Natural killer cell (primary cell): ENCODE data around the gene SLC26A4. TPM values are rescaled to one million over a fixed set of nuclear protein-coding genes. Genes with fewer than 3 reads are reported as not detected.

Experiments
- ATAC-seq, 3 donors: fragments of 150-1000 bp in 2 of 3; fragments of 200-7000 bp in 1 of 3; cut with Tn5 transposase; 1 replicate in 1 of 3; 2 replicates in 2 of 3; pipeline ENCODE4 v1.10.0; 2021; ENCODE audit warnings: mild to moderate bottlenecking in 2 of 3, moderate library complexity in 2 of 3
- DNase-seq, 2 donors: peaks; one replicate each; pipeline versions ENCODE4 v3.0.0 to v3.0.0-alpha.2; 2013 to 2021; ENCODE audit warnings: mixed read lengths in 1 of 2
- H3K27ac ChIP-seq: one replicate; pipeline ENCODE4 v1.5.1; 2013; ENCODE audit warnings: mild to moderate bottlenecking, low read length
- H3K27me3 ChIP-seq: one replicate; pipeline ENCODE4 v1.6.1; 2013; ENCODE audit warnings: low read length; ENCODE audit not compliant: control insufficient read depth, insufficient read depth
- H3K36me3 ChIP-seq: one replicate; pipeline ENCODE4 v1.6.1; 2013; ENCODE audit warnings: low read length; ENCODE audit not compliant: control insufficient read depth, insufficient read depth
- H3K4me1 ChIP-seq: one replicate; pipeline ENCODE4 v1.6.1; 2013; ENCODE audit warnings: low read length; ENCODE audit not compliant: control insufficient read depth, insufficient read depth
- H3K4me3 ChIP-seq: one replicate; pipeline ENCODE4 v1.5.1; 2013; ENCODE audit warnings: low read length
- H3K9me3 ChIP-seq: one replicate; pipeline ENCODE4 v1.6.1; 2013; ENCODE audit warnings: low read length; ENCODE audit not compliant: control insufficient read depth, insufficient read depth
- H3K27ac Mint-ChIP-seq, 2 donors: one replicate each; pipeline ENCODE4 v1.8.0; 2022; ENCODE audit warnings: mild to moderate bottlenecking in 2 of 2, mixed read lengths in 2 of 2, moderate library complexity in 1 of 2
- H3K27me3 Mint-ChIP-seq, 2 donors: one replicate each; pipeline ENCODE4 v1.8.0; 2022; ENCODE audit warnings: low read depth in 2 of 2, mixed read lengths in 2 of 2
- H3K36me3 Mint-ChIP-seq: one replicate; pipeline ENCODE4 v1.8.0; 2022; ENCODE audit warnings: mixed read lengths
- H3K4me1 Mint-ChIP-seq, 2 donors: one replicate each; pipeline ENCODE4 v1.8.0; 2022; ENCODE audit warnings: mixed read lengths in 2 of 2
- H3K4me3 Mint-ChIP-seq: one replicate; pipeline ENCODE4 v1.8.0; 2022; ENCODE audit warnings: mild to moderate bottlenecking, moderate library complexity, mixed read lengths
- H3K9me3 Mint-ChIP-seq, 2 donors: one replicate each; pipeline ENCODE4 v1.8.0; 2022; ENCODE audit warnings: mixed read lengths in 2 of 2
- WGBS: methylation state at CpG from one replicate; pipeline ENCODE4 v1.1.7; 2013; ENCODE audit warnings: missing lambda C conversion rate; ENCODE audit not compliant: insufficient coverage; 5-methylcytosine and 5-hydroxymethylcytosine counted together
- intact Hi-C: fragments of 100-400 bp; cut with micrococcal nuclease; formaldehyde crosslinking; loops from one replicate; pipeline ENCODE4 v1.14.2; 2022
- total RNA-seq, 4 donors: library from RNA; stranded (reverse); fragments of 120-200 nt in 1 of 4; gene quantifications; one replicate each; pipeline versions ENCODE4 v1.2.3 to v1.2.4, GENCODE V29; 2013 to 2022
- TF ChIP-seq, protein P1 (sequence below): fragments of 200-600 bp; IDR thresholded peaks from one replicate; pipeline ENCODE4 v1.8.0; 2022; ENCODE audit warnings: antibody characterized with exemption

SLC26A4 gene
- total RNA-seq, 3 donors from 2014 or later (not counting 1 experiment from before 2014, with no cell fraction given): 0.45 TPM; not detected in 2

DNA sequence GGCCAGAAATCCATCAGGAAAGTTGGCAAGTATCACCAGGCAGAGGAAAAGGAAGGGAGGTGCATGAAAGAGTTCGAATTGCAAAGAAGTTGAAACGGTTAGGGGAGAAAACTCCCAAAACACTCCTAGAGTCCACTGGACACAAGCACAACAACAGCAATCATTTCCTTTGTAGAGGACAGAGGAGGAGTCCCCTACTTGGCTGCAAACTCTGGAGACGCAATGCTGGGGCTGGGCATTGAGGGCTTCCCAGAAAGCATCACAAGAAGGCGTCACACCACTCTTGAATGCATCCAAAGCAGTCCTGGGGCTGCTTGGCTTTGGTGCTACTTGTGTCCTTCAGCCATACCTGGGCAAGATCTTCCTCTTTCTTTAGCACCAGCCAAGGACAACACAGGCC, 18.1 kb upstream of the SLC26A4 start:
- ATAC-seq: no peak
- intact Hi-C loops: no loop called here
- H3K36me3 Mint-ChIP-seq: no peaks in the 10 kb centered on the region

GRCh38 chr7:107643407-107643806, 17.2 kb upstream of the SLC26A4 start:
- WGBS: no CpG with 5 or more reads among the region's 1 CpG

More for the DNA sequence above, 18.1 kb upstream of the SLC26A4 start:
- no peak for DNase-seq
- H3K27ac ChIP-seq: no peak overlapping the region
- peaks cover 6% of the 10 kb centered on the region for H3K4me1 ChIP-seq
- Mint-ChIP-seq H3K4me3 (no peak overlapping the region), H3K4me1 (peaks cover 5 to 12% of the 10 kb centered on the region in 2 donors), H3K27me3 (peaks cover 0 to 3% of the 10 kb centered on the region in 2 donors), H3K9me3 (peaks cover 0 to 2% of the 10 kb centered on the region in 2 donors), H3K27ac (no peak overlapping the region)
- H3K9me3 ChIP-seq: no peaks in the 10 kb centered on the region
- no peaks in the 10 kb centered on the region for H3K36me3 ChIP-seq
- WGBS: 96% methylated on average over 2 of the region's 4 CpGs
- no peak overlapping the region for H3K4me3 ChIP-seq
- no peaks in the 10 kb centered on the region for H3K27me3 ChIP-seq
- TF ChIP-seq, protein P1, sequence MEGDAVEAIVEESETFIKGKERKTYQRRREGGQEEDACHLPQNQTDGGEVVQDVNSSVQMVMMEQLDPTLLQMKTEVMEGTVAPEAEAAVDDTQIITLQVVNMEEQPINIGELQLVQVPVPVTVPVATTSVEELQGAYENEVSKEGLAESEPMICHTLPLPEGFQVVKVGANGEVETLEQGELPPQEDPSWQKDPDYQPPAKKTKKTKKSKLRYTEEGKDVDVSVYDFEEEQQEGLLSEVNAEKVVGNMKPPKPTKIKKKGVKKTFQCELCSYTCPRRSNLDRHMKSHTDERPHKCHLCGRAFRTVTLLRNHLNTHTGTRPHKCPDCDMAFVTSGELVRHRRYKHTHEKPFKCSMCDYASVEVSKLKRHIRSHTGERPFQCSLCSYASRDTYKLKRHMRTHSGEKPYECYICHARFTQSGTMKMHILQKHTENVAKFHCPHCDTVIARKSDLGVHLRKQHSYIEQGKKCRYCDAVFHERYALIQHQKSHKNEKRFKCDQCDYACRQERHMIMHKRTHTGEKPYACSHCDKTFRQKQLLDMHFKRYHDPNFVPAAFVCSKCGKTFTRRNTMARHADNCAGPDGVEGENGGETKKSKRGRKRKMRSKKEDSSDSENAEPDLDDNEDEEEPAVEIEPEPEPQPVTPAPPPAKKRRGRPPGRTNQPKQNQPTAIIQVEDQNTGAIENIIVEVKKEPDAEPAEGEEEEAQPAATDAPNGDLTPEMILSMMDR: no peak

GRCh38 chr7:107643938-107644308, 16.7 kb upstream of the SLC26A4 start:
- Mint-ChIP-seq H3K9me3 (peaks cover 0 to 2% of the 10 kb centered on the region in 2 donors), H3K4me1 (peaks cover 5% of the 10 kb centered on the region in 2 donors), H3K27me3 (peaks cover 0 to 3% of the 10 kb centered on the region in 2 donors), H3K36me3 (no peaks in the 10 kb centered on the region), H3K4me3 (no peak overlapping the region), H3K27ac (no peak overlapping the region)
- no peak for DNase-seq
- intact Hi-C loops: no loop called here
- Histone ChIP-seq H3K4me3 (no peak overlapping the region), H3K27ac (no peak overlapping the region), H3K4me1 (peaks cover 3% of the 10 kb centered on the region), H3K27me3 (no peaks in the 10 kb centered on the region), H3K36me3 (no peaks in the 10 kb centered on the region), H3K9me3 (no peaks in the 10 kb centered on the region)
- ATAC-seq: no peak
- TF ChIP-seq, protein P1: no peak
- 95% methylated on average over 1 of the region's 1 CpG for WGBS

More at GRCh38 chr7:107643407-107643806, 17.2 kb upstream of the SLC26A4 start:
- Mint-ChIP-seq H3K4me3 (no peak overlapping the region), H3K27ac (no peak overlapping the region), H3K4me1 (peaks cover 5 to 9% of the 10 kb centered on the region in 2 donors), H3K9me3 (peaks cover 0 to 2% of the 10 kb centered on the region in 2 donors), H3K27me3 (peaks cover 0 to 3% of the 10 kb centered on the region in 2 donors), H3K36me3 (no peaks in the 10 kb centered on the region)
- H3K36me3 ChIP-seq: no peaks in the 10 kb centered on the region
- DNase-seq (no peak), ATAC-seq (no peak)
- H3K27me3 ChIP-seq: no peaks in the 10 kb centered on the region
- no peak overlapping the region for H3K4me3 ChIP-seq
- TF ChIP-seq, protein P1: no peak
- H3K27ac ChIP-seq: no peak overlapping the region
- H3K4me1 ChIP-seq: peaks cover 6% of the 10 kb centered on the region
- intact Hi-C loops: no loop called here
- no peaks in the 10 kb centered on the region for H3K9me3 ChIP-seq
